ENCODE measurements around the gene ABI3.

The ABI3 gene

DNA sequence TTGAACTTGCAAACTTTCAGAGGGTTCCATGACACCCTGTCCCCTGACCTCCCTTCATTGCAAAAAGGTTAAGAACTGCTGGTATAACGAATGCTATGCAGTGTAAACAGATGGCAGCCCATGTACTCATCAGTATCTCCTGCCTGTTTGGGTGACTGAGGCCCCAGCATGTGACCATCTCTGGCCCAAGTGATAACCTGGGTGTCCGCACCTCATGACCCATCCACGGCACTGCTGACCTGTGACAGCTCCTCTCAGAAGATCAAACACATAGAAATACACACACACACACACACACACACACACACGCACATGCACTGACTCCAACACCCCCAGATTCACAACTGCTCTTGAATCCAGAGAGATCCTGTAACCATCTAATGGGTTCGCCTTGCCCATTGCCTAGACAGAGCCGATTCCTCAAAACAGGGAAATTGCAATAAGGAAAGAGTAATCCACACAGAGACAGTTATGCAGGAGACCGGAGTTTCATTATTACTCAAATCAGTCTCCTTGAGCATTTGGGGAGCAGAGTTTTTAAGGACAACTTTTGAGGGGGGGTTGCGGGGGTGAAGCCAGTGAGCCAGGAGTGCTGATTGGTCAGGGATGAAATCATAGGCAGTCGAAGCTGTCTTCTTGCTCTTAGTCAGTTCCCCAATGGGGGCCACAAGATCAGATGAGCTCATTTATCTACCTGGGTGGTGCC, 31.3 kb downstream of the ABI3 start:
- Histone ChIP-seq H3K27me3 (ENCODE audit: control insufficient read depth in 1 of 2, insufficient read depth in 2 of 2, low read length in 2 of 2) (no peaks in the 10 kb centered on the region), H3K4me1 (ENCODE audit: insufficient read depth, low read length) (no peaks in the 10 kb centered on the region), H3K27ac (ENCODE audit: low read depth, low read length) (no peak overlapping the region), H3K9me3 (ENCODE audit: low read length) (no peaks in the 10 kb centered on the region), H3K36me3 (ENCODE audit: insufficient read depth, low read length) (no peaks in the 10 kb centered on the region), H3K9ac (ENCODE audit: low read length) (no peak overlapping the region), H3K4me3 (ENCODE audit: low read depth in 1 of 2, low read length in 2 of 2) (no peak overlapping the region)

DNA sequence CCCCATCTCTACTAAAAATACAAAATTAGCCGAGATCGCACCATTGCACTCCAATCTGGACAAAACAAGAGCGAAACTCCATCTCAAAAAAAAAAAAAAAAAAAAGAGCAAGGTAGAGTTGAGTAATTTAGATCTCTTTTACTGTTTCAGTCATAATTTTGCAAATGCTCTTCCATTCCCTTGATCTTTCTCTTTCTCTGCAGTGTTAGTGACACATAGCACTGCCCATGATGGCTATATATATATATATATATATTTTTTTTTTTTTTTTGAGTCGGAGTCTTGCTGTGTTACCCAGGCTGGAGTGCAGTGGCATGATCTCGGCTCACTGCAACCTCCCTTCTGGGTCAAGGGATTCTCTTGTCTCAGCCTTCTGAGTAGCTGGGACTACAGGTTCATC, 32.3 kb downstream of the ABI3 start:
- Histone ChIP-seq H3K27ac (ENCODE audit: low read depth, low read length) (no peak overlapping the region), H3K4me3 (ENCODE audit: low read depth in 1 of 2, low read length in 2 of 2) (no peak overlapping the region), H3K36me3 (ENCODE audit: insufficient read depth, low read length) (no peaks in the 10 kb centered on the region), H3K27me3 (ENCODE audit: control insufficient read depth in 1 of 2, insufficient read depth in 2 of 2, low read length in 2 of 2) (no peaks in the 10 kb centered on the region), H3K4me1 (ENCODE audit: insufficient read depth, low read length) (no peaks in the 10 kb centered on the region), H3K9ac (ENCODE audit: low read length) (no peak overlapping the region), H3K9me3 (ENCODE audit: low read length) (no peaks in the 10 kb centered on the region)

DNA sequence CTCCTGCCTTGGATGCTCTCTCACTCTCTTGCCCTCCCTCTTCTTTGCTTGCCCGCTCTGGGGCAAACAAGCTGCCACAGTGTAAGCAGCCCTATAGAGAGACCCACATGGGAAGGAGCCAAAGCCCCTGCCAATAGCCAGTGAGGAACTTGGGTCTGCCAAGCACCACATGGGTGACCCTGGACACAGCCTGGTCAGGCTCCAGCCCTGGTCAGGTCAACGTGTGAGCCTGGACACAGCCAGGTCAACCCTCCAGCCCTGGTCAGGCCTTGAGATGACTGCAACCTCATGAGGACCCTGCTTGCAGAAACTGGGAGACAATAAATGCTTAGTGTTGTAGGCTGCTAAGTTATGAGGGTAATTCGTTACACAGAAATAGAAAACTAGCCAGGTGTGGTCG, 34.3 kb downstream of the ABI3 start:
- Histone ChIP-seq H3K27ac (ENCODE audit: low read depth, low read length) (no peak overlapping the region), H3K9me3 (ENCODE audit: low read length) (no peaks in the 10 kb centered on the region), H3K27me3 (ENCODE audit: control insufficient read depth in 1 of 2, insufficient read depth in 2 of 2, low read length in 2 of 2) (peaks cover 0 to 5% of the 10 kb centered on the region in 2 donors), H3K9ac (ENCODE audit: low read length) (no peak overlapping the region), H3K4me3 (ENCODE audit: low read depth in 1 of 2, low read length in 2 of 2) (no peak overlapping the region), H3K36me3 (ENCODE audit: insufficient read depth, low read length) (no peaks in the 10 kb centered on the region), H3K4me1 (ENCODE audit: insufficient read depth, low read length) (no peaks in the 10 kb centered on the region)

DNA sequence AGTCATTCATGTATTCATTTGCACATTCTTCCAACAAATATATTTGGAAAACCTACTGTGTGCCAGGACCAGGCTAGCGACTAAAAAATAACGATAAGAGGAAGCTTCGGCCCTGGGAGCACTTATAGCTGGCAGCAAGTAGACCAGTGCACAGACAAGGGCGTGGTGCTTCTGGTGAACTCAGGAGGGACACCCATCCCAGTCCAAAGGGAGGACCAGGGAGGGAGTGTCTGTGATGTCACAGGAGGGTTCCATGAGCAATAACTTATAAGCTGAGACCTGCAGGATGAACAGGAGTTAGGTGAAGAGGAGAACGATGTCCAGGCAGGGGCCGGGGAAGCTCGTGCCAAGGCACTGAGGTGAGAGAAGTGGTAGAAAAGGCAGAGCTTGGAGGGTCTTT, 37.4 kb downstream of the ABI3 start:
- no peak overlapping the region for H3K27ac ChIP-seq (ENCODE audit: low read depth, low read length)
- H3K9me3 ChIP-seq (ENCODE audit: low read length), result no peaks in the 10 kb centered on the region
- no peak overlapping the region for H3K9ac ChIP-seq (ENCODE audit: low read length)
- no peaks in the 10 kb centered on the region for H3K36me3 ChIP-seq (ENCODE audit: insufficient read depth, low read length)
- peaks cover 0 to 6% of the 10 kb centered on the region in 2 donors for H3K27me3 ChIP-seq (ENCODE audit: control insufficient read depth in 1 of 2, insufficient read depth in 2 of 2, low read length in 2 of 2)
- no peaks in the 10 kb centered on the region for H3K4me1 ChIP-seq (ENCODE audit: insufficient read depth, low read length)
- no peak overlapping the region for H3K4me3 ChIP-seq (ENCODE audit: low read depth in 1 of 2, low read length in 2 of 2)

DNA sequence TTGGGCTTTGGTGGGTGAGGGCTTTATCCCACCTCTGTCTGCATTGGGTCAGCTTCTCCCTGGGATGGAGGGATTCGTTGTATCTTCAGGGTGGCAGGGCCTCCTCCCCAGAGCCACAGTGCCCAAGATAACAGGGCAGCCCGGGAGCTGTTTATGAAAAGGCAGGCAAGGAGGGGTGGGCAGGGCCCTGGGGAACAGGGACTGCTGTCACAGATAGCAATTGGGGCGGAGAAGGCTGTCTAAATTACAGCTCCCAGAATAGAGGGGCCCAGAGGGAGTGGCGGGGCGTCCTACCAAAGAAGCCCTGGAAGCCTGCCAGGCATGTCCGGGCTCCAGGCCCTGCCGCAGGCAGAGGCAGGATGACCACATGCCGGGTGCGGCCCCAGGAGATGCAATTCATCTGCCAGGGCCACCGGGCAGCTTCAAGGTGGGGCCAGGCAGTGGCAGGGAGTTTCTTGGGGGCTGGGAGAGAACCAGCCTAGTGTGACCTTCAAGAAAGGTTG, 38.8 kb downstream of the ABI3 start:
- Histone ChIP-seq H3K27ac (ENCODE audit: low read depth, low read length) (no peak overlapping the region), H3K27me3 (ENCODE audit: control insufficient read depth in 1 of 2, insufficient read depth in 2 of 2, low read length in 2 of 2) (peaks cover 0 to 6% of the 10 kb centered on the region in 2 donors), H3K9ac (ENCODE audit: low read length) (no peak overlapping the region), H3K4me1 (ENCODE audit: insufficient read depth, low read length) (no peaks in the 10 kb centered on the region), H3K9me3 (ENCODE audit: low read length) (no peaks in the 10 kb centered on the region), H3K4me3 (ENCODE audit: low read depth in 1 of 2, low read length in 2 of 2) (no peak overlapping the region), H3K36me3 (ENCODE audit: insufficient read depth, low read length) (no peaks in the 10 kb centered on the region)

DNA sequence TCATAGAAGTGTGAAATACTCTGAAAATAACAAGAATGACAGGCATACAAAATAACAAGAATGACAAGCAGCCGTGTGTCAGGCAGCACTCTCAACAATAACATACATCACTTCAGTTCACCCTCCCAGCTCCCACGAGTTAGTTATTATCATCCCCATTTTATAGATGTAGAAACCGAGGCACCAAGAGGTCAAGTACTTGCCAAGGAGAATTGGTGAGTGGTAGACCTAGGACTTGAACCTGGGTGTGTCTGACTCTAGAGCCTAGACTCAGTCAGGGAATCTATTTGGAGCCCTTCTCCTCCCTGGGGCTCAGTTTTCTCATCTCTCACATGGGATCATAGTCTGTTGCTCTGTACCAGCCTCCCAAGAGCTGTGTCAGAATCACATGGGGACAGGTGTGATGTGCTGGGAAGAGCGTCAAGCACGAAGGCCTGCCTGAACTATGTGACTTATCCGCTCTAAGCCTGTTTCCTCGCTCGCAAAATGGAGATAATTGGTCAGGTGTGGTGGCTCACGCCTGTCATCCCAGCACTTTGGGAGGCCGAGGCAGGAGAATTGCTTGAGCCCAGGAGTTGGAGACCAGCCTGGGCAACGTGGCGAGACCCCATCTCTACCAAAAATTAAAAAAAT, 39.5 kb downstream of the ABI3 start:
- H3K4me3 ChIP-seq (ENCODE audit: low read depth in 1 of 2, low read length in 2 of 2), result no peak overlapping the region
- peaks cover 0 to 6% of the 10 kb centered on the region in 2 donors for H3K27me3 ChIP-seq (ENCODE audit: control insufficient read depth in 1 of 2, insufficient read depth in 2 of 2, low read length in 2 of 2)

DNA sequence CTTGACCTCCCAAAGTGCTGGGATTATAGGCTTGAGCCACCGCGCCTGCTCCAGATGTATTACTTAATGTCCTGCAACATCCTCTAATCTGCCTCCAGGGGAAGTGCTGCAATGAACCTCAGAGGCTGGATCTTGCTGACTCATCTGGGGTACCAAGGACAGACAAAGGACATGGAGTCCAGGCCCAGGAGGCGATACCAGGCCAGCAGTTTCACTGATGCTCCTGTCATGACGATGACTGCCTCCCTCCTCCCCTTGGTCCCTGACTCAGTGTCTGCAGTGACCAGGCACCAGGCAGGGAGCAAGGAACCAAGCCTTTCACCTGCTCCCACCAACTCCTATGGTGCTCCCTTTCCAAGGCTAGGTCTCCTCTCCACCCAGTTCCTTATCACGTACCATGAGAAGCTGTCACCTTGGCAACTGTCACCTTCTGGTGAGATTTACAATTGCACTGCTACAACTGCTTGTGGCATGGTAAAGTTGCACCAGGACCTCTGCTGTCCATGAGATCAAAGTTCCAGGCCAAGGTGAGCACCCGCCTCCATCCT, 41.7 kb downstream of the ABI3 start:
- no peak overlapping the region for H3K9ac ChIP-seq (ENCODE audit: low read length)
- H3K9me3 ChIP-seq (ENCODE audit: low read length), result no peaks in the 10 kb centered on the region
- H3K4me1 ChIP-seq (ENCODE audit: insufficient read depth, low read length), result no peaks in the 10 kb centered on the region
- no peak overlapping the region for H3K27ac ChIP-seq (ENCODE audit: low read depth, low read length)
- H3K4me3 ChIP-seq (ENCODE audit: low read depth in 1 of 2, low read length in 2 of 2), result no peak overlapping the region
- H3K27me3 ChIP-seq (ENCODE audit: control insufficient read depth in 1 of 2, insufficient read depth in 2 of 2, low read length in 2 of 2), result peaks cover 0 to 6% of the 10 kb centered on the region in 2 donors
- no peaks in the 10 kb centered on the region for H3K36me3 ChIP-seq (ENCODE audit: insufficient read depth, low read length)

More for the DNA sequence above, 39.5 kb downstream of the ABI3 start:
- H3K9ac ChIP-seq (ENCODE audit: low read length), result no peak overlapping the region
- no peaks in the 10 kb centered on the region for H3K36me3 ChIP-seq (ENCODE audit: insufficient read depth, low read length)
- H3K27ac ChIP-seq (ENCODE audit: low read depth, low read length), result no peak overlapping the region
- H3K9me3 ChIP-seq (ENCODE audit: low read length), result no peaks in the 10 kb centered on the region
- H3K4me1 ChIP-seq (ENCODE audit: insufficient read depth, low read length), result no peaks in the 10 kb centered on the region

DNA sequence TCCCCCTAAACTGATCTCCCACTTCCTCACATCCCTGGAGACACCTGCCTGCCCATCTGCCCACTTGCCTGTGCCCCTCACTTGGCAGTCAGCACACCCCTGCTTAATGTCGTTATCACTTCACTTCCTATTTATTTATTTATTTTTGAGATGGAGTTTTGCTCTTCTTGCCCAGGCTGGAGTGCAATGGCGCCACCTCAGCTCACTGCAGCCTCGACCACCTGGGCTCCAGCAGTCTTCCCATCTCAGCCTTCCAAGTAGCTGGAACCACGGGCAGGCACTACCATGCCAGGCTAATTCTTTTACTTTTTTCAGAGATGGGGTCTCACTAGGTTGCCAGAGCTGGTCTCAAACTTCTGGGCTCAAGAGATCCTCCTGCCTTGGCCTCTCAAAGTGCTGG, 43.6 kb downstream of the ABI3 start:
- no peak overlapping the region for H3K27ac ChIP-seq (ENCODE audit: low read depth, low read length)
- no peaks in the 10 kb centered on the region for H3K36me3 ChIP-seq (ENCODE audit: insufficient read depth, low read length)
- H3K27me3 ChIP-seq (ENCODE audit: control insufficient read depth in 1 of 2, insufficient read depth in 2 of 2, low read length in 2 of 2), result peaks cover 0 to 6% of the 10 kb centered on the region in 2 donors
- no peak overlapping the region for H3K9ac ChIP-seq (ENCODE audit: low read length)
- H3K4me3 ChIP-seq (ENCODE audit: low read depth in 1 of 2, low read length in 2 of 2), result no peak overlapping the region
- H3K9me3 ChIP-seq (ENCODE audit: low read length), result no peaks in the 10 kb centered on the region
- H3K4me1 ChIP-seq (ENCODE audit: insufficient read depth, low read length), result no peaks in the 10 kb centered on the region

DNA sequence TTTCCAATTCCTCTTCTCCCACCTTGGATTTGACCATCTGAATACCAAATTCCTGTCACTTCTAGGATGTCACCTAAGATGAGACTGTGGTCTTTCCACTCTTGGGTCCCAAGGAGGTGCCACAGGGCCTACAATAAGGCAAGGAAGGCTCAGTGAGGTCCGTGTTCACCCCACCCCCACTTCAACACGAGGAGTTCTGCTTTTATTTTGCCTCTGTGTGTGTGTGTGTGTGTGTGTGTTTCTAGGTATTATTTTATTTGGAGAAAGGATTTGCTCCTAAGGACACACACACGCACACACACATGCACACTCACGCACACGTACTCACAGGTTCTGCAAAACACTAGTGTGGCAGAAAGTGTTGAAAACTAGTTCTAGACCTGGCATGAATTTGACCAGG, 44.6 kb downstream of the ABI3 start:
- Histone ChIP-seq H3K9ac (ENCODE audit: low read length) (no peak overlapping the region), H3K27ac (ENCODE audit: low read depth, low read length) (no peak overlapping the region), H3K4me1 (ENCODE audit: insufficient read depth, low read length) (no peaks in the 10 kb centered on the region), H3K36me3 (ENCODE audit: insufficient read depth, low read length) (no peaks in the 10 kb centered on the region), H3K4me3 (ENCODE audit: low read depth in 1 of 2, low read length in 2 of 2) (no peak overlapping the region), H3K9me3 (ENCODE audit: low read length) (no peaks in the 10 kb centered on the region), H3K27me3 (ENCODE audit: control insufficient read depth in 1 of 2, insufficient read depth in 2 of 2, low read length in 2 of 2) (no peaks in the 10 kb centered on the region)

DNA sequence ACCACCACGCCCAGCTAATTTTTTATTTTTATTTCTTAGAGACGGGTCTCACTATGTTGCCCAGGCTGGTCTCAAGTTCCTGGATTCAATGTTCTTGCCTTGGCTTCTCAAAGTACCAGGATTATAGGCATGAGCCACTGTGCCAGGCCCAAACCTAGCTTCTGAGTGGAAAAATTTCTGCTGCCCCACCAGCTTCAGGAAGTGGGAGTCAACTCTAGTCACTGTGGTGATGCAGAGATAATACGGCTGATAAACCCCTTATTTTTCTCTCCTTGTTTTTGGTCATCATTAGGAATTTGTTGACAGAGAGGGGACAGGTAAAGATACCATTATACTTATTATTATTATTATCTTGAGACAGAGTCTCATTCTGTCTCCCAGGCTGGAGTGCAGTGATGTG, 47.9 kb downstream of the ABI3 start:
- H3K27ac ChIP-seq (ENCODE audit: low read depth, low read length), result no peak overlapping the region
- no peak overlapping the region for H3K4me3 ChIP-seq (ENCODE audit: low read depth in 1 of 2, low read length in 2 of 2)
- H3K27me3 ChIP-seq (ENCODE audit: control insufficient read depth in 1 of 2, insufficient read depth in 2 of 2, low read length in 2 of 2), result no peaks in the 10 kb centered on the region
- H3K9ac ChIP-seq (ENCODE audit: low read length), result no peak overlapping the region
- H3K9me3 ChIP-seq (ENCODE audit: low read length), result no peaks in the 10 kb centered on the region
- H3K36me3 ChIP-seq (ENCODE audit: insufficient read depth, low read length), result no peaks in the 10 kb centered on the region
- H3K4me1 ChIP-seq (ENCODE audit: insufficient read depth, low read length), result no peaks in the 10 kb centered on the region

DNA sequence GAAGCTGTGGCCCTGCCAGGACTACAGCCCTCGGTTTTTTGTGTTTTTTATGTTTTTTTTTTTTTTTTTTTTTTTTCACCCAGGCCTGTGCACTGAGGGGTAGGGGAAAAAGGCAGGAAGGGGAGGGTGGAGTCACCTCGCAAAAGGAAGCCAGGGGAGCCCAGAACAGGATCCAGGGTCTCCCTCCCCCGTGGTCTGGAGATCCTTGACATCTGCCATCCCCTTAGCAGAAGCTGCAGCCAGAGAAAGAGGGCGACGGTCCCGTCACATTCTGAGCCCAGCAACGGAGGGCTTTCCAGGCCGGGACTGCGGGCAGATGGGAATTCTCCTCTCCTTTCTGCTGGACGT, 49.1 kb downstream of the ABI3 start:
- no peaks in the 10 kb centered on the region for H3K9me3 ChIP-seq (ENCODE audit: low read length)
- peak overlapping the region; percentile 15 for H3K9ac ChIP-seq (ENCODE audit: low read length)
- H3K27me3 ChIP-seq (ENCODE audit: control insufficient read depth in 1 of 2, insufficient read depth in 2 of 2, low read length in 2 of 2), result no peaks in the 10 kb centered on the region
- peak overlapping the region; percentile 57 to 62 for H3K4me3 ChIP-seq (ENCODE audit: low read depth in 1 of 2, low read length in 2 of 2)
- no peaks in the 10 kb centered on the region for H3K36me3 ChIP-seq (ENCODE audit: insufficient read depth, low read length)
- H3K4me1 ChIP-seq (ENCODE audit: insufficient read depth, low read length), result no peaks in the 10 kb centered on the region
- no peak overlapping the region for H3K27ac ChIP-seq (ENCODE audit: low read depth, low read length)
